Right kidney (tissue), 1 donor: Measurements from ENCODE around the gene CFAP410.
"Not testable (repeated sequence)": the region's sequence is repeated elsewhere in the genome, so short reads cannot be mapped to it uniquely, and the experiment has no call there.

Source experiments
- DNase-seq: peaks from one replicate; pipeline ENCODE4 v3.0.0-alpha.2; 2016

The CFAP410 gene

DNA sequence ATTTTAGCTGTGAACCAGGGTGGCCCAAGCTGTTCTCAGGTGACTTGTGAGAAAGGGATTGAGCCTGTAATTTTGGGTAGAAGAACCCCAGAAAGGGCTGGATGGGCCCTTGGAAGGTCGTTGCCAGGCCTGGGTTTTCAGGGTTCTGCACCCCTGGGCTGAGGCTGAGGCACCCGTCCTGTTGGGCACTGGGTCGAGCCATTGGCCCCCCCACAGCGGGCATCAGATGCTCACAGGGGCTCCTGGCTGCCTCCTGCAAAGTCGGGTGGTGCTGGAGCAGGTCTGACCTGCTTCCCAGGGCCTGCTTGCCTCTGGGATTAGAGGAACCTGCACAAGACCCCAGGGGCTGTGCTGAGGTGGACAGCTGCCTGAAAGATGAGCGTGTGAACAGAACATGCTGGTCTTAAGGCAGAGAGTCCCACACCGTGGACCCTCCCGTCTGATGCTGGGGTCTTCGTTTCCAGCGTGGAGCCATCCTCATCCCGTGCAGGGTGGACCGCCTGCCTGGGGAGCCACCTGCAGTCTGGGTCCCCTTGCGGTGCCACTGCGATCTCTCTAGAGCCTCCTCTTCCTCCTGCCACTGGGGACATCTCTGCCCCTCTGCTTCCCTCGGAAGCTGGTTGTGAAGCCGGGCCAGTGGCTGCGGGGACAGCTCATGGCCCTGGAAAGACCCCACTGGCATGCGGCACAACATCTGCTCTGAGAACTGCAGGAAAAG lies 12.5 kb upstream of the CFAP410 start:
- no peak for DNase-seq

- DNase-seq, result no peak
Measured at GRCh38 chr21:44350773-44351481, 11.7 kb upstream of the CFAP410 start.

DNA sequence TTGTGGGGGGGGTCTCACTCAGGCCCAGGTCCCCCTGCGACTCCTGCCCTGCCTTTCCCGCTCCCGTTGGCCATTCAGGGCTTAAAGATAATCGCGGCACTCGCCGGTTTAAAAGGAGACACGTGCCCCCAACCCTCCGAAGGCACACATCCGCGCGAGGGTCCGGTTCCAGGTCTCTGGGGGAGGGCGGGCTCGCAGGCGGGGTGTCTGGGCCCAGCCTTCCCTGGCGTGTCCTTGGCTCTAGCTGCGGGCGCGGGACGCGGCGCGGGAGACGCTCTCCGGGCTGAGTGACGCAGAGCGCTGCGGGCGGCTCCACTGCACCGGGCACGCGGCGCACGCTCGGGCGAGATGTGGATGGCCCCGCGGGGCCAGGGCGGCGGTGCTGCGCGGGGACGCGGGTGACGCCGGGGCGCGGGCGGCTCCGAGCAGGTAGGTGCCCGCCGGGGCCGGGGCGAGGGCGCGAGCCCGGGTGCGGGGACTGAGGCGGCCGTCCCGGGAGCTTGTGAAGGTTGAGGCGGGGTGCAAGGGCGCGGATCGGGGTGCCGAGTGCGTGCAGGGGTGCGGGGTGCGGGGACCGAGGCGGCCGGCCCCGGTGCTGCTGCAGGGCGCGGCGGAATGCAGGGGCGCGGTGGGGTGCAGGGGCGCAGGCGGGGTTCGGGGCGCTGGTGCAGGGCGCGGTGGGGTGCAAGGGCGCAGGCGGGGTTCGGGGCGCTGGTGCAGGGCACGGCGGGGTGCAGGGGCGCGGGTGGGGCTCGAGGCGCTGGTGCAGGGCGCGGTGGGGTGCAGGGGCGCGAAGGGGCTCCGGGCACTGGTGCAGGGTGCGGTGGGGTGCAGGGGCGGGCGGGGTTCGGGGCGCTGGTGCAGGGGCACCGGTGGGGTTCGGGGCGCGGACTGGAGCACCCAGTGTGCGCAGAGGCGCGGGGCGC lies 10.9 kb upstream of the CFAP410 start:
- DNase-seq, result no peak

- no peak for DNase-seq
Measured at GRCh38 chr21:44349416-44349846, 10.2 kb upstream of the CFAP410 start.

DNA sequence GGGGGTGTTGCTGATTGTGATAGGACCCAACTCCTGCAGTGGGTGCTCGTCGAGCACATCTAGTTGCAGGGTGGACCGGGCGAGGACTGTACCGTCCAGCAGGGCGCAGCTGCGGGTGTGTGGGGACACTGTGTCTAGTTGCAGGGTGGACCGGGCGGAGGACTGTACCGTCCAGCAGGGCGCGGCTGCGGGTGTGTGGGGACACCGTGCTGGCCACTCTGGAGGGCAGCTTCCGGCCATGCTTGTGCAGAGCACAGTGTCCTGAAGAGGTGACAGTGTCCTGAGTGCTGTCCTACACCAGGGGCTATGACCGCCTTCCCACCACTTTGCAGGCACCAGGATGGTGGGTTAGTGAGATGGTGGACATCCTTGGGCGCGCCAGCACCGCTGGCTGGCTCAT lies 9.7 kb upstream of the CFAP410 start:
- DNase-seq, result no peak

- no peak for DNase-seq
Measured at GRCh38 chr21:44347911-44348451, 8.8 kb upstream of the CFAP410 start.

DNA sequence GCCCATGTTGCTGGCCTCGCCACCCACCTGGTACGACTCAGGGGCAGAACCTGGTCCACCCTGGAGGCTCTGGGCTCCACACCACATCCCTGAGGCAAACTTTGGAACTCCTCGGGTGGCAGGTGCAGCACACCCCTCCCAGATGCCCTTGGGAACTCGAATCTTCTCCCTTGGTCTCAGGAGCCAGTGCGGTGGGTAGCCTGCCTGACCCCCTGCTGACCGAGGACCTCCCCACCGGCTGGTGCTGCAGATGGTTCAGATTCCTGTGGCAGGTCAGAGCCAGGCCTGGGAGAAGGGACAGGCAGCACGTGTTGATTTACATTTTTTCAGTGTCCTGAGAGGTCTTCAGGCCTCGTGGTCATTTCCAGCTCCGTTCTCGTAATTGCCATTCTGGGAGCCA lies 6.3 kb upstream of the CFAP410 start:
- DNase-seq, result no peak

GRCh38 chr21:44344541-44345183 lies 5.5 kb upstream of the CFAP410 start:
- DNase-seq, result no peak

GRCh38 chr21:44342981-44343380 lies 3.8 kb upstream of the CFAP410 start:
- DNase-seq, result not testable (repeated sequence)

DNA sequence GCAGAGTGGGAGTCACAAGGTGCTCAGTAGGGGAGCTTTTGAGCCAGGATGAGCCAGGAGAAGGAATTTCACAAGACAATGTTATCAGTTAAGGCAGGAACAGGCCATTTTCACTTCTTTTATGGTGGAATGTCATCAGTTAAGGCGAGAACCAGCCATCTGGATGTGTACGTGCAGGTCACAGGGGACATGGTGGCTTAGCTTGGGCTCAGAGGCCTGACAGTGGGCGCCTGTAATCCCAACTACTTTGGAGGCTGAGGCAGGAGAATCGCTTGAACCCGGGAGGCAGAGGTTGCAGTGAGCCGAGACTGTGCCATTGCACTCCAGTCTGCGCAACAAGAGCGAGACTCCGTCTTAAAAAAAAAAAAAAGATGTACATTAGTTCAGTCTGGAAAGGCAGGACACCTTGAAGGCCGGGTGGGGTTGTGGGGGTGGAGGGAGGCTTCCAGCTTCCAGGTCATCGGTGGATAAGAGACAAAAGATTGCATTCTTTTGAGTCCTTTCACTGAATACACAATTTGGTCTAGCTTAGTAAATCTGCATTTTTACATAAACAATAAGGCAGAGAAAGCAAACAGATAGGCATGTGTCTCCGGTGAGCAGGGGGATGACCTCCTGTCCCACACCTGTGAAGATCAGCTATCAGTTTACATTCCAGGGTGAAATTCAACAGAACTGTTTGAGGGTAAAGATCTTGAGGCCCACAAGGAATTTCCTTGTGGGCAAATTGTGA lies 2.7 kb upstream of the CFAP410 start:
- DNase-seq, result not testable (repeated sequence)

- peak; percentile 73 for DNase-seq
Measured at GRCh38 chr21:44337941-44338895, 972 bp downstream of the CFAP410 start.

DNA sequence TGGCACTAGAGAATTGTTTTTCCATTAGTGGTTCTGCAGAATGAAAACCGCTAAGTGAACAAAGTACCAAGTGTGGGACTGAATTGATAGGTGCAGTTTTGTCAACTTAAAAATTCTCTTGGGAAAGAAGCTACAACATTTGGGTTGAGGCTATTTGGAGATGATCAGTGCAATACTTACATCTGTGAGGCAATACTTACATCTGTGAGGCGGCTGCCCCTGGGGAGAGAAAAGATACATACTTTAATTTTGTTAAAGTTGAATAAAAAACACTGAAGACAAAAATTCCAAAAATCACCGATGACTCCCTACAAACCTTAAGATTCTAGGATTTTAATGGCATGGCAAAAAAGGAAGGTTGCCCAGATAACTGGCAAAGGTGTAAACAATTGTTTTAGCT lies 1.7 kb downstream of the CFAP410 start:
- DNase-seq, result no peak

DNA sequence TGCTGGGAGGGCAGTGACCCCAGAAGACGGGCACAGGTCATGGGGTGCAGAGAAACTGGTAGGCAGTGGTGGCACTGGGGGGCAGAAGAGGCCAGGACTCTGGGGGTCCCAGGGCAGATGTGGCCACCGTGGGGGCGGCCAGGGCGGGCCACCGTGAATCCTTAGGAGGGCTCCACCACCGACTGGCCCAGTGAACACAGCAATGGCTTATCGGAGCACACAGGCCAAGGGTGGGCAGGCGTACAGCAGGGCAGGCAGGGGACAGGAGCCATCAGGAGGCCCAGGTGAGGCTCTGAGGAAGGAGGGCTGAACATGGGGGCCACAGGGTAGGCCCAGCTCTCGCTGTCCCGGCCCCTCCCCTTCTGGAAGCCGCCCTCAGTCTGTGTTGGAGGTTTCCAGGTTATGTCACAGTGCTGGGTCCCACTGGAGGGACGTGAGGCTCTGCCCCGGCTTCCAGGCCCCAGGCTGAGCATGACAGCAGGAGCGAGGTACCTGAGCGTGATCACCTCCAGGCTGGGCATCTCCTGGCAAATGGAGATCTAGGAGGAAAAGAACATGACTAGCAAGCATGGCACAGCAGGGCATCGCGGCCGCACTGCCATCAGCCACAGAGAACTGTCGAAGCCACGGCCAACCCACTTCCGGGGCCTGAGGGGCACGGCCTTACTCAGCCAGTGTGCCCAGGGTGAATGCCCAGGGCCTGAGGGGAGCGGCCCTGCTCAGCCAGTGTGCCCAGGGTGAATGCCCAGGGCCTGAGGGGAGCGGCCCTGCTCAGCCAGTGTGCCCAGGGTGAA lies 3.7 kb downstream of the CFAP410 start:
- no peak for DNase-seq

DNA sequence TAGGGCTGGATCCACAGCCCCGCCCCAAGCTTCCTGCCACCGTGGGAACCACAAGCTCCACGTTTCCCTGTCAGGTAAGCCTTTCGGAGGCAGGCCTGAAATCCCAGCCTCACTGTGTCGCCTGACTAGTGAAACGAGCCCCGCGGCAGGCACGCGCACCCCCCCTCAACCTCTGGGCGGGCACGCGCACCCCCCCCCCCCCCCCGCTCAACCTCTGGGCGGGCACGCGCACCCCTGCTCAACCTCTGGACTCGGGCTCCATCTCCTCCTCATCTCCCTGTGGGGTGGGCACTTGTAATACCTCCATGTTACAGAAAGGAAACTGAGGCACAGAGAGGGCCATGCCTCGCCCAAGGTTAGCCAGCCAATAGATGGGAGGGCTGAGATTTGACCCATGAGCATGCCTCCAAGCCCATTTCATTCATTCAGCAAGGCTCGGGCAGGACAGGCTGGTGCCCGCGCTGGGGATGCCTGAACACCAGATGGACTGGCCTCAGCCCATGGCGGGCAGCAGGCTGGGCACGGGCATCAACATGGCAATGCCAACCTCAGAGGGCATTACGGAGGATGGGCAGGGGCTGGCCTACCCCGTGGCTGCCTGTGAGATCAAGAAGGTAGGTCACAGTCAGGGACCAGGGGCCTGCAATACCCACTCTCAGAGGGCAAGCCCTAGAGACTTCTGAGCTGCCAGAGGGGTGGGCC lies 4.7 kb downstream of the CFAP410 start:
- DNase-seq, result no peak

DNA sequence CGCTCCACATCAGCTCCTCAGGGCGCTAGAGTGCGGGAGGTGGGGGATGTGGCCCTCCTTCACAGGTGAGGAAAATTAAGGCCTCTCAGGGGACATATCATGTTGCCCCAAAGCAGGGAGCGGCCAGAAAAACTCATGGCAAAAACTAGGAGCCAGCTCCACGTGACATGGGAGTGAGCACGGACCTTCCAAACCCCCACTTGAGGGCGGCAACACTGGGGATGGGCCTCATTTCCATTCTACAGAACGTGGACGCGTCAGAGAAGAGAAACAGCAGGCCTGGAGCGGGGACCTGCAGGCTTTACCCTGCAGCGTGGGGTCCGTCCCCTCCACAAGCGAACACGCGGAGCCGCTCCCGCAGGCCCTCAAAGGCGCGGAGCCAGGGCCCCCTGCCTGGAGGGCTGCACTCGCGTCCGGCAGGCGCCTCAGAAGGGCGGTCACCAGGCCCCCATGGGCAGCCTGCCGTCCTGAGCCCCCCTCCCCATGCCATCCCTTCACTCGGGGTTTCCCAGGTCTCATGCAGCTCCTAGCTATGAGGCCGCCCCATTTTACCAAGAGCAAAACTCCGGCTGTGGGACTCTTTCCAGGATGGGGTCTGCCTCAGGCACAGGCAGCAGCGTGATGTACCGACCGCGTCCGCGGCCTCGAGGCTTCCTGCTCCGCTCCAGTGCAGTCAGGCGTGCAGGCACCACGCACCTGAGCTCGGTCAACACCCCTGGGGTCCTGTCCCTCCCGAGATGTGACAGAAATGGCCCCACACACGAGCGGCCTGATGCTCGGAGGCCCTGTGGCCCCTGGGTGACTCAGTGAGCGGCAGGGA lies 5.5 kb downstream of the CFAP410 start:
- no peak for DNase-seq

- no peak for DNase-seq
Measured at GRCh38 chr21:44332965-44333364, 6.2 kb downstream of the CFAP410 start.

DNA sequence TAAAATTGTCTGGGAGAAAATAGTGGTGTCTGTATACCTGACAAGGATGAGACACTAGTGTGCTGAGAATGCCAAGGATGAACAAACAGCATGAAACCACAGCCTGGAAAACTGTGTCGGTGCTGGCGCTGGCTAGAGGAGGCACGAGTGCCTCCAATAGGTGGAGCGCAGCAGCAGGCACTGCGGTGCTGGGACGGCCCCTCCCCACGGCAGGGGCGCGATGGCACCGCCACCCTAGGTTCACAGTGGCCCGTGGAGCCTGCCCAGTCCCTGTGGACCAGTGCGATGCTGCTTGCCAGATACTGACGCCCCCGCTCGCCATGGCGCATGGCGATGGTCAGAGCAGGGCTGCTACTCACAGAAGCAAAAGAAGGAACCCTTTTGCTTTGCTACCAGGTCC lies 6.8 kb downstream of the CFAP410 start:
- DNase-seq, result no peak
